HEK293 (cell line): ENCODE measurements around the gene GALNT16.

Source experiments
- CTCF ChIA-PET: fragments of 350-600 bp; formaldehyde crosslinking; extraction: SDS; loops from one replicate; lab custom pipeline; 2021; ENCODE audit warnings: antibody characterized with exemption; lab: Yijun Ruan, JAX
- POLR2A ChIA-PET: fragments of 300-600 bp; formaldehyde crosslinking; extraction: SDS; loops from one replicate; lab custom pipeline; 2020; ENCODE audit warnings: antibody characterized with exemption, inconsistent platforms; lab: Yijun Ruan, JAX
- H3K27ac ChIP-seq: fragments of 200-500 bp; sonication (Bioruptor generic); 2 replicates; pipeline ENCODE4 v1.5.1; 2014; ENCODE audit warnings: low read depth, low read length, control low read depth, inconsistent platforms; ENCODE audit errors: extremely low read depth
- H3K36me3 ChIP-seq, 2 experiments: fragments of 200-500 bp in 1 of 2; sonication (Bioruptor generic) in 1 of 2; 1 replicate in 1 of 2; 2 replicates in 1 of 2; pipeline ENCODE4 v1.5.1; 2014 to 2017; ENCODE audit warnings: inconsistent platforms in 2 of 2, low read length in 2 of 2; ENCODE audit not compliant: control insufficient read depth in 2 of 2, insufficient read depth in 1 of 2
- H3K4me1 ChIP-seq: fragments of 200-500 bp; sonication (Bioruptor generic); 2 replicates; pipeline ENCODE4 v1.5.1; 2014; ENCODE audit warnings: mild to moderate bottlenecking, low read length, inconsistent platforms; ENCODE audit not compliant: control insufficient read depth, insufficient read depth
- H3K4me3 ChIP-seq: 2 replicates; pipeline ENCODE4 v1.5.1; 2011; ENCODE audit warnings: low read depth, mild to moderate bottlenecking, control low read depth, low read length, moderate library complexity
- H3K9me3 ChIP-seq: fragments of 200-500 bp; sonication (Bioruptor generic); 2 replicates; pipeline ENCODE4 v1.5.1; 2014; ENCODE audit warnings: low read depth, low read length, inconsistent platforms; ENCODE audit not compliant: control insufficient read depth, insufficient read depth
- HOXD13 ChIP-seq: sonication (generic); formaldehyde crosslinking; IDR thresholded peaks from 2 replicates; pipeline ENCODE4 v1.8.0; 2022; ENCODE audit warnings: missing genetic modification reagents, borderline replicate concordance
- KLF16 ChIP-seq: fragments of 450-650 bp; formaldehyde crosslinking; IDR thresholded peaks from 2 replicates; pipeline ENCODE4 v1.5.1; 2017; ENCODE audit warnings: missing biosample characterization, missing genetic modification characterization
- SETDB1 ChIP-seq: IDR thresholded peaks from one replicate; pipeline ENCODE4 v1.6.1; 2017; ENCODE audit warnings: mild to moderate bottlenecking, low read length, moderate library complexity, mixed read lengths; ENCODE audit not compliant: insufficient read length
- YY1 ChIP-seq: fragments of 450-650 bp; formaldehyde crosslinking; IDR thresholded peaks from 2 replicates; pipeline ENCODE4 v1.5.1; 2018; ENCODE audit warnings: missing biosample characterization, missing genetic modification characterization
- ZBTB20 ChIP-seq: fragments of 450-650 bp; formaldehyde crosslinking; IDR thresholded peaks from 2 replicates; pipeline ENCODE4 v1.5.1; 2016; ENCODE audit warnings: missing biosample characterization, missing genetic modification characterization
- ZBTB7A ChIP-seq: fragments of 450-650 bp; formaldehyde crosslinking; IDR thresholded peaks from 2 replicates; pipeline ENCODE4 v1.5.1; 2016; ENCODE audit warnings: low read depth, missing biosample characterization, missing genetic modification characterization
- ZEB2 ChIP-seq: fragments of 450-650 bp; formaldehyde crosslinking; IDR thresholded peaks from 2 replicates; pipeline ENCODE4 v1.5.1; 2016; ENCODE audit warnings: missing biosample characterization, missing genetic modification characterization
- ZFP3 ChIP-seq: fragments of 450-650 bp; formaldehyde crosslinking; IDR thresholded peaks from 2 replicates; pipeline ENCODE4 v1.5.1; 2016; ENCODE audit warnings: low read depth, missing biosample characterization, missing genetic modification characterization
- ZNF121 ChIP-seq: fragments of 450-650 bp; formaldehyde crosslinking; IDR thresholded peaks from 2 replicates; pipeline ENCODE4 v1.5.1; 2016; ENCODE audit warnings: missing biosample characterization, missing genetic modification characterization
- ZNF16 ChIP-seq: fragments of 450-650 bp; formaldehyde crosslinking; IDR thresholded peaks from 2 replicates; pipeline ENCODE4 v1.5.1; 2016; ENCODE audit warnings: low read depth, missing biosample characterization, missing genetic modification characterization
- ZNF2 ChIP-seq: fragments of 450-650 bp; formaldehyde crosslinking; IDR thresholded peaks from 2 replicates; pipeline ENCODE4 v1.5.1; 2016; ENCODE audit warnings: missing biosample characterization, missing genetic modification characterization
- ZNF24 ChIP-seq: fragments of 450-650 bp; formaldehyde crosslinking; IDR thresholded peaks from 2 replicates; pipeline ENCODE4 v1.5.1; 2016; ENCODE audit warnings: missing biosample characterization, missing genetic modification characterization
- ZNF366 ChIP-seq: fragments of 450-650 bp; formaldehyde crosslinking; conservative IDR thresholded peaks from 2 replicates; pipeline ENCODE4 v1.5.1; 2016; ENCODE audit warnings: missing biosample characterization, missing genetic modification characterization
- ZNF473 ChIP-seq: fragments of 450-650 bp; formaldehyde crosslinking; IDR thresholded peaks from 2 replicates; pipeline ENCODE4 v1.5.1; 2017; ENCODE audit warnings: missing biosample characterization, missing genetic modification characterization
- ZNF521 ChIP-seq: fragments of 450-650 bp; formaldehyde crosslinking; IDR thresholded peaks from 2 replicates; pipeline ENCODE4 v1.5.1; 2017; ENCODE audit warnings: missing biosample characterization, mild to moderate bottlenecking, missing genetic modification characterization
- ZNF529 ChIP-seq: fragments of 450-650 bp; formaldehyde crosslinking; IDR thresholded peaks from 2 replicates; pipeline ENCODE4 v1.5.1; 2017; ENCODE audit warnings: missing genetic modification characterization, missing biosample characterization; ENCODE audit not compliant: insufficient replicate concordance
- ZNF544 ChIP-seq: fragments of 450-650 bp; formaldehyde crosslinking; IDR thresholded peaks from 2 replicates; pipeline ENCODE4 v1.5.0; 2017; ENCODE audit warnings: missing biosample characterization, missing genetic modification characterization
- ZNF549 ChIP-seq: fragments of 450-650 bp; IDR thresholded peaks from 2 replicates; pipeline ENCODE4 v1.5.1; 2018; ENCODE audit warnings: missing biosample characterization, missing genetic modification characterization, mild to moderate bottlenecking, inconsistent platforms, moderate library complexity
- ZNF560 ChIP-seq: fragments of 450-650 bp; formaldehyde crosslinking; IDR thresholded peaks from 2 replicates; pipeline ENCODE4 v1.5.1; 2017; ENCODE audit warnings: missing biosample characterization, missing genetic modification characterization, borderline replicate concordance
- ZNF654 ChIP-seq: fragments of 450-650 bp; formaldehyde crosslinking; IDR thresholded peaks from 2 replicates; pipeline ENCODE4 v1.5.1; 2016; ENCODE audit warnings: low read depth, missing biosample characterization, missing genetic modification characterization
- ZNF664 ChIP-seq: fragments of 450-650 bp; formaldehyde crosslinking; IDR thresholded peaks from 2 replicates; pipeline ENCODE4 v1.5.1; 2016; ENCODE audit warnings: missing biosample characterization, missing genetic modification characterization
- ZNF768 ChIP-seq: fragments of 450-650 bp; formaldehyde crosslinking; IDR thresholded peaks from 2 replicates; pipeline ENCODE4 v1.5.1; 2018; ENCODE audit warnings: missing biosample characterization, mild to moderate bottlenecking, missing genetic modification characterization
- ZNF792 ChIP-seq: fragments of 450-650 bp; formaldehyde crosslinking; IDR thresholded peaks from 2 replicates; pipeline ENCODE4 v1.5.1; 2016; ENCODE audit warnings: missing biosample characterization, missing genetic modification characterization
- ZNF843 ChIP-seq: fragments of 450-650 bp; formaldehyde crosslinking; IDR thresholded peaks from 2 replicates; pipeline ENCODE4 v1.5.1; 2016; ENCODE audit warnings: missing biosample characterization, missing genetic modification characterization
- TF ChIP-seq, protein P1 (sequence below): fragments of 450-650 bp; formaldehyde crosslinking; IDR thresholded peaks from 2 replicates; pipeline ENCODE4 v1.5.1; 2017; ENCODE audit warnings: missing biosample characterization, missing genetic modification characterization
- TF ChIP-seq, protein P2 (sequence below): fragments of 450-650 bp; formaldehyde crosslinking; IDR thresholded peaks from 2 replicates; pipeline ENCODE4 v1.5.1; 2016; ENCODE audit warnings: missing biosample characterization, missing genetic modification characterization, borderline replicate concordance
- TF ChIP-seq, protein P3 (sequence below): fragments of 450-650 bp; formaldehyde crosslinking; IDR thresholded peaks from 2 replicates; pipeline ENCODE4 v1.5.1; 2016; ENCODE audit warnings: missing biosample characterization, missing genetic modification characterization
- TF ChIP-seq, protein P4 (sequence below): fragments of 450-650 bp; formaldehyde crosslinking; IDR thresholded peaks from 2 replicates; pipeline ENCODE4 v1.5.1; 2016; ENCODE audit warnings: missing biosample characterization, missing genetic modification characterization
- TF ChIP-seq, protein P5 (sequence below): fragments of 450-650 bp; formaldehyde crosslinking; IDR thresholded peaks from 2 replicates; pipeline ENCODE4 v1.5.1; 2016; ENCODE audit warnings: missing biosample characterization, missing genetic modification characterization

The GALNT16 gene

DNA sequence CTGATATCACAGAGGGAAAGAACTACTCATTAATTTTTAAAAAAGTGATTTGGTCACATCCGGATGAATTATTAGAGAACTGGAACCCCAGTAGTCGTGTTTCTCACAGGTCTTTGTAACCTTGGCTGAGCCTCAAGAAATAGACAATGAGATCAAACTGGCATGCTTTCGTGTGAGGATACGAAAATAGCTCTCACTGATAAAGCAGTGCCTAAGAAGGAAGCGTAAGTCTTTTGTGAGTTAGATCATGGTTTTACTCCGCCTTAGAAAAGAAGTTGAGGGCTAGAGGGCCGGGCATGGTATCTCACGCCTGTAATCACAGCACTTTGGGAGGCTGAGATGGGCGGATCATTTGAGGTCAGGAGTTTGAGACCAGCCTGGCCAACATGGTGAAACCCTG, 33.8 kb upstream of the GALNT16 start:
- CTCF ChIA-PET: interaction anchor here (0.6 kb wide), 1 partner anchor 88 kb away, joined by 4 read pairs; no protein-coding TSS in a partner anchor
- H3K27ac ChIP-seq: no peak overlapping the region
- H3K36me3 ChIP-seq: peaks cover 17 to 25% of the 10 kb centered on the region in 2 experiments
- no peak overlapping the region for H3K4me3 ChIP-seq
- TF ChIP-seq ZNF843 (tag by site-specific recombination) (no peak), ZFP3 (tag by site-specific recombination) (no peak), ZNF473 (tag by site-specific recombination) (no peak), ZBTB20 (tag by site-specific recombination) (no peak), ZNF792 (tag by site-specific recombination) (no peak), ZNF121 (tag by site-specific recombination) (no peak), ZNF654 (tag by site-specific recombination) (no peak), ZNF521 (tag by site-specific recombination) (no peak), ZBTB7A (tag by site-specific recombination) (no peak), ZNF529 (tag by site-specific recombination) (no peak), ZNF366 (tag by site-specific recombination) (no peak)
- TF ChIP-seq, protein P1, sequence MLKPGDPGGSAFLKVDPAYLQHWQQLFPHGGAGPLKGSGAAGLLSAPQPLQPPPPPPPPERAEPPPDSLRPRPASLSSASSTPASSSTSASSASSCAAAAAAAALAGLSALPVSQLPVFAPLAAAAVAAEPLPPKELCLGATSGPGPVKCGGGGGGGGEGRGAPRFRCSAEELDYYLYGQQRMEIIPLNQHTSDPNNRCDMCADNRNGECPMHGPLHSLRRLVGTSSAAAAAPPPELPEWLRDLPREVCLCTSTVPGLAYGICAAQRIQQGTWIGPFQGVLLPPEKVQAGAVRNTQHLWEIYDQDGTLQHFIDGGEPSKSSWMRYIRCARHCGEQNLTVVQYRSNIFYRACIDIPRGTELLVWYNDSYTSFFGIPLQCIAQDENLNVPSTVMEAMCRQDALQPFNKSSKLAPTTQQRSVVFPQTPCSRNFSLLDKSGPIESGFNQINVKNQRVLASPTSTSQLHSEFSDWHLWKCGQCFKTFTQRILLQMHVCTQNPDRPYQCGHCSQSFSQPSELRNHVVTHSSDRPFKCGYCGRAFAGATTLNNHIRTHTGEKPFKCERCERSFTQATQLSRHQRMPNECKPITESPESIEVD (tag by site-specific recombination): no peak
- TF ChIP-seq, protein P2, sequence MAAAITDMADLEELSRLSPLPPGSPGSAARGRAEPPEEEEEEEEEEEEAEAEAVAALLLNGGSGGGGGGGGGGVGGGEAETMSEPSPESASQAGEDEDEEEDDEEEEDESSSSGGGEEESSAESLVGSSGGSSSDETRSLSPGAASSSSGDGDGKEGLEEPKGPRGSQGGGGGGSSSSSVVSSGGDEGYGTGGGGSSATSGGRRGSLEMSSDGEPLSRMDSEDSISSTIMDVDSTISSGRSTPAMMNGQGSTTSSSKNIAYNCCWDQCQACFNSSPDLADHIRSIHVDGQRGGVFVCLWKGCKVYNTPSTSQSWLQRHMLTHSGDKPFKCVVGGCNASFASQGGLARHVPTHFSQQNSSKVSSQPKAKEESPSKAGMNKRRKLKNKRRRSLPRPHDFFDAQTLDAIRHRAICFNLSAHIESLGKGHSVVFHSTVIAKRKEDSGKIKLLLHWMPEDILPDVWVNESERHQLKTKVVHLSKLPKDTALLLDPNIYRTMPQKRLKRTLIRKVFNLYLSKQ: no peak
- TF ChIP-seq, protein P3, sequence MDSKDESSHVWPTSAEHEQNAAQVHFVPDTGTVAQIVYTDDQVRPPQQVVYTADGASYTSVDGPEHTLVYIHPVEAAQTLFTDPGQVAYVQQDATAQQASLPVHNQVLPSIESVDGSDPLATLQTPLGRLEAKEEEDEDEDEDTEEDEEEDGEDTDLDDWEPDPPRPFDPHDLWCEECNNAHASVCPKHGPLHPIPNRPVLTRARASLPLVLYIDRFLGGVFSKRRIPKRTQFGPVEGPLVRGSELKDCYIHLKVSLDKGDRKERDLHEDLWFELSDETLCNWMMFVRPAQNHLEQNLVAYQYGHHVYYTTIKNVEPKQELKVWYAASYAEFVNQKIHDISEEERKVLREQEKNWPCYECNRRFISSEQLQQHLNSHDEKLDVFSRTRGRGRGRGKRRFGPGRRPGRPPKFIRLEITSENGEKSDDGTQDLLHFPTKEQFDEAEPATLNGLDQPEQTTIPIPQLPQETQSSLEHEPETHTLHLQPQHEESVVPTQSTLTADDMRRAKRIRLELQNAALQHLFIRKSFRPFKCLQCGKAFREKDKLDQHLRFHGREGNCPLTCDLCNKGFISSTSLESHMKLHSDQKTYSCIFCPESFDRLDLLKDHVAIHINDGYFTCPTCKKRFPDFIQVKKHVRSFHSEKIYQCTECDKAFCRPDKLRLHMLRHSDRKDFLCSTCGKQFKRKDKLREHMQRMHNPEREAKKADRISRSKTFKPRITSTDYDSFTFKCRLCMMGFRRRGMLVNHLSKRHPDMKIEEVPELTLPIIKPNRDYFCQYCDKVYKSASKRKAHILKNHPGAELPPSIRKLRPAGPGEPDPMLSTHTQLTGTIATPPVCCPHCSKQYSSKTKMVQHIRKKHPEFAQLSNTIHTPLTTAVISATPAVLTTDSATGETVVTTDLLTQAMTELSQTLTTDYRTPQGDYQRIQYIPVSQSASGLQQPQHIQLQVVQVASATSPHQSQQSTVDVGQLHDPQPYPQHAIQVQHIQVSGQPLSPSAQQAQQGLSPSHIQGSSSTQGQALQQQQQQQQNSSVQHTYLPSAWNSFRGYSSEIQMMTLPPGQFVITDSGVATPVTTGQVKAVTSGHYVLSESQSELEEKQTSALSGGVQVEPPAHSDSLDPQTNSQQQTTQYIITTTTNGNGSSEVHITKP: no peak
- no peaks in the 10 kb centered on the region for H3K9me3 ChIP-seq
- H3K4me1 ChIP-seq: no peaks in the 10 kb centered on the region
- POLR2A ChIA-PET: no interaction called here

DNA sequence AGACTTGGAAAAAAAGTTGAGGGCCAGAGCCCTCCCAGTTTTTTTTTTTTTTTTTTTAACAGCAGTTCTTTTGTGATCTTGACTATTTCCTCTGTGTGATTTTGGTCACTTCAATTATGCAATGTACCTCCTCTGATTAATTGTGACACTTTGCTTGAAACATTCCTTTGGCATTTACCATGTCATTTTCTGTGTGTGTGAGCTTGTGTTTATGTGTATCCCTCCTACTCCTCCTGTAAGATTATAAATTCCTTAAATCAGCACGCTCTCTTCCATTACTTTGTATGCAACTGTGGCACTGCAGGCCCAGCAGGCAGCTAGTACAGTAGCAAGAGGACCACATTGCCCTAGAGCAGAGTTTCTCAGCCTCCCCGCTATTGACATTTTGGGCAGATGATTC, 33.2 kb upstream of the GALNT16 start:
- ChIA-PET POLR2A (no interaction called here), CTCF (interaction anchor here (0.6 to 1.2 kb wide), 6 partner anchors 13 to 348 kb away, joined by 3 to 5 read pairs (median 4); partner anchors contain the start of gene CCDC177)
- TF ChIP-seq ZNF473 (tag by site-specific recombination): no peak
- TF ChIP-seq KLF16 (tag by site-specific recombination): no peak
- no peak for TF ChIP-seq ZNF768 (tag by site-specific recombination)
- TF ChIP-seq ZEB2 (tag by site-specific recombination): no peak
- TF ChIP-seq ZNF16 (tag by site-specific recombination): no peak
- TF ChIP-seq ZNF24 (tag by site-specific recombination): no peak
- TF ChIP-seq, protein P4, sequence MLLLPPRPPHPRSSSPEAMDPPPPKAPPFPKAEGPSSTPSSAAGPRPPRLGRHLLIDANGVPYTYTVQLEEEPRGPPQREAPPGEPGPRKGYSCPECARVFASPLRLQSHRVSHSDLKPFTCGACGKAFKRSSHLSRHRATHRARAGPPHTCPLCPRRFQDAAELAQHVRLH: no peak
- TF ChIP-seq ZNF664 (tag by site-specific recombination): no peak
- TF ChIP-seq, protein P5, sequence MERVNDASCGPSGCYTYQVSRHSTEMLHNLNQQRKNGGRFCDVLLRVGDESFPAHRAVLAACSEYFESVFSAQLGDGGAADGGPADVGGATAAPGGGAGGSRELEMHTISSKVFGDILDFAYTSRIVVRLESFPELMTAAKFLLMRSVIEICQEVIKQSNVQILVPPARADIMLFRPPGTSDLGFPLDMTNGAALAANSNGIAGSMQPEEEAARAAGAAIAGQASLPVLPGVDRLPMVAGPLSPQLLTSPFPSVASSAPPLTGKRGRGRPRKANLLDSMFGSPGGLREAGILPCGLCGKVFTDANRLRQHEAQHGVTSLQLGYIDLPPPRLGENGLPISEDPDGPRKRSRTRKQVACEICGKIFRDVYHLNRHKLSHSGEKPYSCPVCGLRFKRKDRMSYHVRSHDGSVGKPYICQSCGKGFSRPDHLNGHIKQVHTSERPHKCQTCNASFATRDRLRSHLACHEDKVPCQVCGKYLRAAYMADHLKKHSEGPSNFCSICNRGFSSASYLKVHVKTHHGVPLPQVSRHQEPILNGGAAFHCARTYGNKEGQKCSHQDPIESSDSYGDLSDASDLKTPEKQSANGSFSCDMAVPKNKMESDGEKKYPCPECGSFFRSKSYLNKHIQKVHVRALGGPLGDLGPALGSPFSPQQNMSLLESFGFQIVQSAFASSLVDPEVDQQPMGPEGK (tag by site-specific recombination): no peak
- no peak for TF ChIP-seq YY1
- TF ChIP-seq ZNF560: no peak
- no peak for TF ChIP-seq SETDB1
- TF ChIP-seq ZNF544: no peak
- TF ChIP-seq ZNF2 (tag by site-specific recombination): no peak
- no peak for TF ChIP-seq HOXD13 (CRISPR knock-in tag)
- TF ChIP-seq ZNF549: no peak

More for the DNA sequence above, 33.2 kb upstream of the GALNT16 start:
- no peaks in the 10 kb centered on the region for H3K4me1 ChIP-seq
- no peak overlapping the region for H3K4me3 ChIP-seq
- peaks cover 17 to 25% of the 10 kb centered on the region in 2 experiments for H3K36me3 ChIP-seq
- no peaks in the 10 kb centered on the region for H3K9me3 ChIP-seq
- no peak overlapping the region for H3K27ac ChIP-seq
